SK-N-SH (cell line): ENCODE measurements around the gene PSMB9. TPM values are rescaled to one million over a fixed set of nuclear protein-coding genes. Genes with fewer than 3 reads are reported as not detected.

ENCODE experiments used
- ELF1 ChIP-seq: IDR thresholded peaks from 2 replicates; pipeline ENCODE4 v1.4.0; 2012
- EP300 ChIP-seq, 2 experiments: IDR thresholded peaks; 2 replicates each; pipeline versions ENCODE4 v1.4.0 to v1.6.1; 2012; ENCODE audit warnings: borderline replicate concordance in 1 of 2, low read depth in 1 of 2, low read length in 1 of 2
- EZH2phosphoT487 ChIP-seq: fragments of 200-600 bp; sonication (generic); IDR thresholded peaks from 2 replicates; pipeline ENCODE4 v1.6.1; 2017; ENCODE audit warnings: low read depth, mixed run types, mild to moderate bottlenecking, antibody characterized with exemption, moderate library complexity, borderline replicate concordance
- FOSL2 ChIP-seq: IDR thresholded peaks from 2 replicates; pipeline ENCODE4 v1.4.0; 2012; ENCODE audit warnings: low read depth, mild to moderate bottlenecking, moderate library complexity, borderline replicate concordance
- FOXM1 ChIP-seq: IDR thresholded peaks from 2 replicates; pipeline ENCODE4 v1.4.0; 2012; ENCODE audit warnings: low read depth, mild to moderate bottlenecking
- GABPA ChIP-seq: IDR thresholded peaks from 2 replicates; pipeline ENCODE4 v1.4.0; 2012; ENCODE audit warnings: low read depth, mild to moderate bottlenecking
- IRF3 ChIP-seq: fragments of 150-350 bp; IDR thresholded peaks from 2 replicates; pipeline ENCODE4 v1.6.1; 2016; ENCODE audit warnings: mild to moderate bottlenecking, low read depth, low read length
- MAX ChIP-seq: IDR thresholded peaks from 2 replicates; pipeline ENCODE4 v1.4.0; 2012; ENCODE audit warnings: low read depth
- MEF2A ChIP-seq: IDR thresholded peaks from 2 replicates; pipeline ENCODE4 v1.4.0; 2012; ENCODE audit warnings: low read depth, borderline replicate concordance
- PBX3 ChIP-seq: IDR thresholded peaks from 2 replicates; pipeline ENCODE4; 2012
- POLR2AphosphoS5 ChIP-seq: IDR thresholded peaks from 2 replicates; pipeline ENCODE4 v1.6.1; 2012; ENCODE audit warnings: low read depth, low read length
- RAD21 ChIP-seq: IDR thresholded peaks from 2 replicates; pipeline ENCODE4 v1.6.1; 2012; ENCODE audit warnings: mild to moderate bottlenecking, low read length
- RCOR1 ChIP-seq: fragments of 150-350 bp; IDR thresholded peaks from 2 replicates; pipeline ENCODE4 v1.6.1; 2017; ENCODE audit warnings: antibody characterized with exemption, low read length
- RFX5 ChIP-seq: IDR thresholded peaks from 2 replicates; pipeline ENCODE4 v1.6.1; 2012; ENCODE audit warnings: mild to moderate bottlenecking, improper control_type of control experiment, low read length
- RXRA ChIP-seq: IDR thresholded peaks from 2 replicates; pipeline ENCODE4 v1.4.0; 2012; ENCODE audit warnings: low read depth, mild to moderate bottlenecking, borderline replicate concordance
- SMC3 ChIP-seq: IDR thresholded peaks from 2 replicates; pipeline ENCODE4 v1.6.1; 2012; ENCODE audit warnings: low read depth, low read length, improper control_type of control experiment
- TEAD4 ChIP-seq: IDR thresholded peaks from 2 replicates; pipeline ENCODE4 v1.4.0; 2012; ENCODE audit warnings: mild to moderate bottlenecking, borderline replicate concordance; ENCODE audit not compliant: insufficient read depth
- USF1 ChIP-seq: IDR thresholded peaks from 2 replicates; pipeline ENCODE4 v1.4.0; 2012; ENCODE audit warnings: low read depth, borderline replicate concordance
- YY1 ChIP-seq: IDR thresholded peaks from 2 replicates; pipeline ENCODE4 v1.4.0; 2012; ENCODE audit warnings: low read depth, mild to moderate bottlenecking
- polyA plus RNA-seq, 3 experiments: library from polyadenylated mRNA; depleted of rRNA; stranded (reverse); fragments of >200 nt; gene quantifications; 2 replicates each; pipeline ENCODE4 v1.2.3, GENCODE V29; 2012

Gene PSMB9
- polyA plus RNA-seq, 1 of the 3 experiments (the other 2 are of a cell fraction) = 83.7 TPM

GRCh38 chr6:32894085-32895005 lies 40.4 kb downstream of the PSMB9 start (continued):
- TF ChIP-seq RXRA (no peak), ELF1 (peak; percentile 54; the same call in 1 of the 2 replicates), RCOR1 (no peak), RAD21 (no peak), FOSL2 (no peak), EP300 (IDR thresholded peaks at IDR 0.05; ENCODE audit: borderline replicate concordance in 1 of 2, low read depth in 1 of 2, low read length in 1 of 2) (no peak), YY1 (peak; percentile 66; the same call in 1 of the 2 replicates), MAX (peak; percentile 23; the same call in 1 of the 2 replicates), POLR2AphosphoS5 (peak; percentile 30; the same call in 1 of the 2 replicates), EZH2phosphoT487 (no peak), IRF3 (peak; percentile 51), FOXM1 (no peak), GABPA (peak; percentile 53), PBX3 (peak; percentile 99), SMC3 (no peak), TEAD4 (0 out of 2 replicates have a peak, but pooled peaks have one; percentile 9), MEF2A (no peak), RFX5 (0 out of 2 replicates have a peak, but pooled peaks have one; percentile 46), USF1 (no peak)
